Erythroblast (primary cell): Measurements from ENCODE around the gene RPH3AL.

Experiments
- DNase-seq, 2 experiments: peaks; one replicate each; lab custom pipeline; 2025; lab: John Stamatoyannopoulos, UW
- GATA1 ChIP-seq: IDR thresholded peaks from 2 replicates; pipeline ENCODE4 v1.6.1; 2011; ENCODE audit warnings: low read depth, mild to moderate bottlenecking, control low read depth, low read length, moderate library complexity
- POLR2A ChIP-seq: IDR thresholded peaks from 2 replicates; pipeline ENCODE4 v1.6.1; 2011; ENCODE audit warnings: mild to moderate bottlenecking, low read length

Gene RPH3AL

DNA sequence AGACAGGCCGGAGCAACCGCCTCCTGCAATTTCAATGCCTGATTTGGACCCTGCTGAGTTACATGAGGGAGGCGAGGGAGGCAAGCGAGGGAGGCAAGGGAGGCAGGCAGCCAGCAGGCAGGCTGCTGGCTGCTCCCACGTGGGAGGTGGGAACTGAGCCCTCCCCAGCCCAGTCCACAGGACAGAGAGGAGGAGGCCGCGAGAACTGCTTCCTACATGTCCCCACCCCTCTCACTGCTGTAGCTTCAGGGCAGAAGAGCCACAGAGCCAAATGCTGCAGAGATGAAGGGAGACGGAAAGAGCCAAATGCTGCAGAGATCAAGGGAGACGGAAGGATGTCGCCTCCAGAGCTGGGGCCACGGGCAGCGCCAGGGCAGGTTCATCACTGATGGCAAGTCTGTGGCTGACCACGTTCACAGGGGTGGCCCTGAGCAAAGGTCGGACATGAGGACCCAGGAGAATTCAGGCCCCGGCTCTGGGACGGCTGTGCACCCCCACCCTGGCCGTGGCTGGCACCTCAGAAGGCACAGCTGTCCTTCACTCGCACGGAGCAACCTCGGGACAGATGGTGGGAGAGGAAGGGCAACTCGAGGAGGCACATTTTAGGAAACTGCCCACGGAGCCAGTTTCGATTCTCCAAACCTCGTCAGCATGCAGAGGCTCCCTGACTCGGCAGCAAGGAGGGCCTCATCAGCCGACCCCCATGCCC is 21.5 kb downstream of the RPH3AL start:
- no peak for TF ChIP-seq GATA1
- no peak for TF ChIP-seq POLR2A
- no peak for DNase-seq

DNA sequence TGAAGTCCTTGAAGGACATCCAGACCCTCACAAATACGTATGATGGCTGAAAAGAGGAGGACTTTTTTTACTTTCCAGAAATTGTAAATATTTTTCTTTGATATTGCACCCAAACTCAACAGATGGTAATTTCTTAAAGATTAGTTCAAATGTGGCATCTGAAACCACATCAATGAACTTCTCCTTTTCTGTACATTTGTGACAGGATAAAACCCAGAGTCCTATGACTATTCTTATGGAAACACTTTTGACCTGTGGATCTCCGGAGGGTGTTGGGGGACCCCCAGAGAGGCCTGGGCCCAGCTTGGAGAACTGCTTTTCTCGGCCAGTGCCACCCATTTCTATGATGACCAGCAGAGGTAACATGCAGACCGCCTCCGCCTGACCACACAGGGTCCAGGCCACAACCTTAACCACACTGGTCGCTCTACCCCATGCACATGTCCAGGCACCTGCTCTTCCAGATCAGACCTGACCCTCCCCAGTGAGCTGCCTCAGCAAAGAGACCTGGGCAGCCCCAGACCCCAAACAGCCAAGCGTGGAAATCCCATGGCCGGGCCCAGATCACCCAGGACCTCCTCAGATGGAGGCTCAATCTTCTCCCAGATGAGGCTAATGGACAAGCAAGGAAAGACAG is 22.7 kb downstream of the RPH3AL start:
- no peak for TF ChIP-seq POLR2A
- no peak for TF ChIP-seq GATA1
- no peak for DNase-seq

DNA sequence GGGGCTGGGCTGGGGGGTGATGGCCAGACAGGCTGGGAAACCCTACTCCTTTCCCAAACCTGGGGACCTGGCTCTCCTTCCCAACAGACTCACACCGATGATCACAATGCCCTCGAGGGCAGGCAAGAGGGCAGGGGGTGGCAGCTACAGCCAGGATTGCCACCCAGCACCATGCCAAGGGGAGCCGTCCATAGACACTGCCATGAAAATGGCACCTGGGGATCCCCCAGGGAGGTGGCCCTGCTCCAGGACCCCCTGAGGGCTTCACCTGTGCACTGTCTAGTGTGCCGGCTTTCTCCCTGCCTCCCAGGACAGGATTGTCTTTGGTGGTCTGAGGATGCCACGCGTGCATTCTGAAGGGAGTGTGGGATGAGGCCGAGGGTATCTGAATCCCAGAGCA is 24.6 kb downstream of the RPH3AL start:
- TF ChIP-seq GATA1 (no peak), POLR2A (no peak)
- DNase-seq, result no peak

DNA sequence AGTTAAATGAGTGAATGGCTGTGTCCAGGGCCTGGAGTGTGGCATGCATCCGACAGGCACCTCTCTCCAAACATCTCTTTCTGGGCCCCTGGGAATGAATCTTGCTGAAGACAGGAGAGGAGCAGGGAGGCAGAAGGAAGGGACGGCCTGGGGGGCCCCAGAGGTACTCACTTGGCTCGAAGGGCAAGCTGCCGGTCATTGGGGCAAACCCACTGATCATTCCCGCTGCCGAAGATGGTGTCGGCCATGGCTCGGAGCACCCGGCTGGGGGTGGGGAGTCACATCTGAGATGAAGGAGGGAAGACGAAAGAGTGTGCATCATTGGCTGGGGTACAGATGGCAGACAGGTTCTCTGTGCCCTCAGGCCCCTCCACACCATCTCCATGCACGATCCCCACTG is 25.3 kb downstream of the RPH3AL start:
- TF ChIP-seq GATA1 (no peak), POLR2A (no peak)
- DNase-seq, result no peak

DNA sequence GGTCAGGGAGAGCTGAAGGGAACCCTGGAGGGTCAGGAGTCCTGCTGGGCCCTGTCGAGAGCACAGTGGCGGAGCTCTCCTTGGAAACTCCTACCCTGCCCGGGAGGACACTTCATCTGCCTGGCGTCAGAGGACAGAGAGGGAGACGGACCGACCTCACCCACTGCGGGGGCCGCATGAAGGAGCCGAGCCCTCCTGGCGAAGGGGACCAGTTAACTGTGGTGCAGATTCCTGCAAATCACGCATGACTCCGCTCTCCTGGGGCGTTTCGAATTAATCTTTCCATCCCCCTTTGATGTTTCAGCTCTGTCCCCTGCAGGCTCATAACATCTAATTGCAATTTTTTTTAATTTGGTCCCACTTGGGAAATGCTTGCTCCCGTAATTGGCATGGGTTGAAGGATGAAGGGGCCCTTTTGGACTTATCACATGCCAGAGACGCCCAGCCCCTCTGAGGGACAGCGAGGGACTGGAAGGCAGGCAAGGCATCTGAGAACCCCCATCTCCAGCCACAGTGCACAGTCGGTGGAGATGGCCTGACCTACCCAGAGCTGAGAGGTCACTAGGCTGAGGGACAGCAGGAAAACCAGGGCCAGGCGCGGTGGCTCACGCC is 26.5 kb downstream of the RPH3AL start:
- DNase-seq, result no peak
- TF ChIP-seq POLR2A, result no peak
- no peak for TF ChIP-seq GATA1

DNA sequence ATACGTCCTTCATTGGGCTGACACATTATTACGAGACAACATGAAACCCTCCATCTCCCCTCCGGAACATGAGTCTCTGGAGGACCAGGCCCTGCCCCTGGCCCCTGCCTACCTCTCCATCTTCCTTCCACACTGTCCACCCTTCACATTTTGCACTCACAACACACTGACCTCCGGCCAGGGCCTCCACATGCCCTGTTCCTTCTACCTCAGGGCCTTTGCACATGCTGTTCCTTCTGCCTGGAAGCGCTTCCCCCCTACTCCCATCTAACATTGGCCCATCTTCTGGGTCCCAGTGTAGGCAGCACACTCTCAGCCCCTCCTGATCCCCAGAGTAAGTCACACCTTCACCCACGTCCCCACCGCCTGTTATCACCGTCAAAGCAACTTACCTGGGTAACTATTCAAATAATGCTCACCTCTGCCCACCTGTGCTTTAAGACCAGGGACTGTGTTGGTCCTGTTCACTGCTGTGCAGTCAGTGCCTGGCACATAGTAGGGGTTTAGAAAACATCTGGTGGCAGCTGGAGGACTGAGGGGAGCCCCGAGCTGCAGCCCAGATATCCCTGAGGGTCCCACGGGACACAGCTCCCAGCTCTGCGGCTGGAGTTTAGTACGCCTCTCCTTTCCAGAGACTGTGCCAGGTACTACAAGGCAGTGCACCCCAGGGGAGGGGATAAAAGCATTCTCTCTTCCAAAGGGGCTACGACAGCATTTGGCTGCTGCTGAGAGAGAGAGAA is 27.2 kb downstream of the RPH3AL start:
- DNase-seq, result no peak
- TF ChIP-seq GATA1, result no peak
- TF ChIP-seq POLR2A, result no peak

DNA sequence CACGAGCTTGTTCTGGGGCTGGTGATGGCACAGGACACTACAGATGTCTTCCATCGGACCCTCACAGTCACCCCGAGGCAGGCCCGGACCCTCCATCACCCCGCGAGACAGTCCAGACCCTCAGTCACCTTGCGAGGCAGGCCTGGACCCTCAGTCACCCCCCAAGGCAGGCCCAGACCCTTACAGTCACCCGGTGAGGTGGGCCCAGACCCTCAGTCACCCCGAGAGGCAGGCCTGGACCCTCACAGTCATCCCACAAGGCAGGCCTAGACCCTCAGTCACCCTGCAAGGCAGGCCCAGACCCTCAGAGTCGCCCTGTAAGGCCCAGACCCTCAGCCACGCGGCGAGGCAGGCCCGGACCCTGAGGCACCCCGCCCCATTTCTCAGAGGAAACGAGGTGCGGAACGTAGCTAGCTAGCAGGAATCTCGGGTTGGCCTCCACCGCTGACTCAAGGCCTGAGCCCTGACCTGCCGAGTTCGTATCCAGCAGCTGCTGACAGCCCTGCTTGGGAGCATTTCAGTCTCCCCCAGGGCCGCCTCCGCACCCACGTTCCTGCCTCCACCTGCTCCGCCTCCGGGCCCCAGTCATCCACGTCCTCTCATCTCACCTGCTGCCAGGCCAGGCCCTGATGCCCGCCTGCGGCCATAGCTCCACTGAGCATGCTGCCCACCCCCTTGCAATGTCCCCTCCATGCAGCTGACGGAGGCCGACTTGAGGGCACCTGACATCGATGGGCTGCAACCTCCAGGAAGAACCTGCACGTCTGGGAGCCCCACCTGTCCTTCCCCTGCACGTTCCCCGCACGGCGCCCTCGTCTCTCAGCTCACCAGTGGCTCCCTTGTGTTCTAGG is 28.7 kb downstream of the RPH3AL start:
- no peak for DNase-seq
- TF ChIP-seq GATA1, result no peak
- no peak for TF ChIP-seq POLR2A

DNA sequence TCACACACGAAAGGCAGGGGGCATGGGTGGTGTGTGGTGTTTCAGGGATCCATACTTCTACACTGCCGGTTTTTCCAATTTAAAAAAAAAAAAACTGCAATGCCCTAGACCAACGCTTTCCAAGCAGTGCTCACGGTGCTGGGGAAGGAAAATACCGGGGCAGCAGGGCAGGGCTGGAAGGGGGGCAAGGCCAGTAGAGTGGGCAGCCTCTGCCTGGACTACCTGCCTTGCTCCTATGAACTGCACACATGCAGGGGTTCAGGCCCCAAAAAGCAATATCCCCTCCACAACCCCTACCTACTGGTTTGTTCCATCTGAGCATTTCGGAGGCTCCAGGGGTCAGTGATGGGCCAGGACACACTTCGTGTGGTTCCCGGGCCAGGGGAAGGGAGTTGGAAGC is 29.4 kb downstream of the RPH3AL start:
- TF ChIP-seq POLR2A (no peak), GATA1 (no peak)
- no peak for DNase-seq

DNA sequence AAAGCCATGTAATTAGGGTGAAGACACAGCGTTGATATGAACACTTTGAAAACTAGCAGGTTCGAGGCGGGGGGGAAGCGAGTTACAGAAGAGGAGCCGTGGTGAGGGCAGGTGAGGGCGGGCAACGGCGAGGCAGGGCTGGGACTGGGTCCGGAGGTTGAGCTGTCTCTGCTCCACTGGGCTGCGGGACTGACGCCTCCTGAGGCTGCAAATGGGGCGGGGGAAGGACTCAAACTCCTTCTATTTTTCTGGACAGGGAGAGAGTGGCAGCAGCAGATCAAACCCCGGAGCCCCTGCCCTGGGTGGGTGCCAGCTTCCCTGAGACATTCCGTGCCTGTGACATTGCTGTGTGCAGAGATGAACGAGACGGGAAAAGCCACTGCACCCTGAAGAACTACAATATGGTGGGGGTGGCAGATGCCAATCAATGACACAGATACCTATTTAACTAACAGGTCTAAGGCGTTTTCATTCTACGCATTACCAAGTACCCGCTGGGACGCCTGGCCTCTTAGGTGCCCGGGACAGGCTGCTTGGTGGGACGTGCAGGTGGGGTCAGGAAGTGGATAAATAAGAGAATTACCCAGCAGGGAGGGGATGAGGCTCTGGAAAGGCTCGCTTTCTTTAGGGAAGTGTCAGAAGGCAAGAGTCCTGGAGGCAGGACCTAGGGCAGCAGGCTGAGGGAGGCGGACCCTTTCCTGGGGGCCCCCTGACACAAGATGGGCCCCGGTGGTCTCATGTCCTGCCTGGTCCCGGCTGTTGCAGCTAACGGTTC is 30.4 kb downstream of the RPH3AL start:
- no peak for TF ChIP-seq GATA1
- TF ChIP-seq POLR2A, result no peak
- no peak for DNase-seq

DNA sequence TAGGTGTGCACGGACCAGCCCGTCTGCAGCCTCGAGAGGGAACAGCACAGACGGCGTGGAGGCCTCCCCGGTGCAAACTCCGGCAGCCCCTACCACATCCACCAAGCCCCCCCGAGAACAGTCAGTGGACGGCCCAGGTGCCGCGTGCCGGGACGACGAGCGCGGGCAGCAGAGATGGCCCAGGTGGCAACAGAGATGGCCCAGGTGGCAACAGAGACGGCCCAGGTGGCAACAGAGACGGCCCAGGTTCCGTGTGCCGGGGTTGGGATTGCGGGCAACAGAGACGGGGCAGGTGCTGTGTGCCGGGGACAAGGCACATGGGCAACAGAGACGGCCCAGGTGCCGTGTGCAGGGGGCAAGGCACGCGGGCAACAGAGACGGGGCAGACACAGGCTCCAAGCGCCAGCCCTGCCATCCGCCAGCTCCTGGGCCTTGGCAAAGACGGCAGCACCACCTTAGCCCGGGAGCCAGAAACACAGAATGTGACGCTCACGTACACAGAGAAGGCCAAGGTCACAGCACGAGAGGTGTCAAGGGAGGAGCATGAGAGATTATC is 31.1 kb downstream of the RPH3AL start:
- no peak for DNase-seq
- TF ChIP-seq POLR2A, result no peak
- TF ChIP-seq GATA1, result no peak

DNA sequence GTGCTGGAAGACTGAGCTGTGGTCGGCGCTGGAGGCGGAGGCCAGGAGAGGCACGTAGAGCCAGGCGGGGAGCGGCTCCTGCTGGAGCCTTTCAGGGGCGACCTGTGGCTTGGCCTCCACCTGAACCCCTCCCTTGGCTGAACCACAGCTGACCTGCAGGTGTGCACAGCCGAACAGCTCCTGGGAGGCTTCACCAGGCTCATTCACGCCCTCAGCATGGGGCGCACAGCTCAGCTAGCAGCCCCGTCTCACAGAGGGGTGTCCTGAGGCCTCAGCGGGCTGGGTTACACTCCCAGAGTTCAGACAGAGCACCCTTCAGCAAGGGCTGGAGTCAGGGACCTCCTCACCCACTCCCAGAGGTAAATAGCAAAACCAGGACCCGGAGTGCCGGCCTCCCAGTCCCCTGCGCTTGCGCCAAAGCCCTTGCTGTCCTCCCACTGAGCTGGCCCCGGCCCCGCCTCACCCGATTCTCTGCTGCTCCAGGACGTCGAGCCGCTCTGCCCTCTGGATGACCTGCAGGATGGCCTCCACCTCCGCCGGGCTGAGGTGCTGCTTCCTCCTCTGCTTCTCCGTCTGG is 31.7 kb downstream of the RPH3AL start:
- no peak for DNase-seq
- TF ChIP-seq POLR2A, result no peak
- TF ChIP-seq GATA1, result no peak

DNA sequence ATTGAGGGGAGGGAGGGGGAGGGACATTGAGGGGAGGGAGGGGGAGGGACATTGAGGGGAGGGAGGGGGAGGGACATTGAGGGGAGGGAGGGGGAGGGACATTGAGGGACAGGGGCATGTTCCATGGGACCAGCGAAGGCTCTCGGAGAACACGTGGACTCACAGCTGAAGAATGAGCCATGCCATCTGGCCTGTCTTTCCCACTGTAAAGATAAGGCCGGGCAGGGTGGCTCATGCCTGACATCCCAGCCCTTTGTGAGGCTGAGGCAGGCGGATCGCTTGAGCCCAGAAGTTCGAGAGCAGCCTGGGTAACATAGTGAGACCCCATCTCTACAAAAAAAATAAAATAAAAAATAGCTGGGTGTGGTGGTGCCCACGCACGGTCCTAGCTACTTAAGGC is 32.5 kb downstream of the RPH3AL start:
- TF ChIP-seq POLR2A (no peak), GATA1 (no peak)
- DNase-seq, result no peak
